IMR-90 (cell line): ENCODE measurements around the gene RTEL1. TPM values are rescaled to one million over a fixed set of nuclear protein-coding genes. Genes with fewer than 3 reads are reported as not detected.

ENCODE experiments used
- ATAC-seq: fragments of 200-7000 bp; cut with Tn5 transposase; 2 replicates; pipeline ENCODE4 v1.9.1; 2020; ENCODE audit warnings: low read depth, mild to moderate bottlenecking, moderate library complexity
- BruUV-seq: library from RNA; stranded (reverse); fragments of 400-500 nt; replicated peaks from 2 replicates; lab custom pipeline; 2021; lab: Mats Ljungman, UMichigan
- CTCF ChIA-PET: fragments of 300-600 bp; formaldehyde crosslinking; extraction: SDS; loops from one replicate; lab custom pipeline; 2021; ENCODE audit warnings: antibody characterized with exemption; lab: Yijun Ruan, JAX
- POLR2A ChIA-PET: fragments of 300-600 bp; sonication (Branson Sonifier 250); formaldehyde crosslinking; loops from one replicate; lab custom pipeline; 2022; ENCODE audit warnings: antibody characterized with exemption; ENCODE audit not compliant: unreplicated experiment; lab: Charles Lee
- DNase-seq: peaks from one replicate; pipeline ENCODE4 v3.0.0; 2013
- H2AFZ ChIP-seq: replicated peaks from 2 replicates; pipeline ENCODE3; 2013; ENCODE audit warnings: low read length, mild to moderate bottlenecking; ENCODE audit not compliant: poor library complexity
- H2AK5ac ChIP-seq: 2 replicates; pipeline ENCODE4 v1.6.1; 2013; ENCODE audit warnings: low read depth, low read length, inconsistent platforms
- H2AK9ac ChIP-seq: replicated peaks from 2 replicates; pipeline ENCODE3; 2013; ENCODE audit warnings: mild to moderate bottlenecking, low read depth, low read length, moderate library complexity; ENCODE audit not compliant: poor library complexity
- H2BK120ac ChIP-seq: 2 replicates; pipeline ENCODE4 v1.6.1; 2013; ENCODE audit warnings: low read depth, low read length, inconsistent platforms
- H2BK15ac ChIP-seq: 3 replicates; pipeline ENCODE4 v1.6.1; 2013; ENCODE audit warnings: low read depth, low read length, inconsistent platforms
- H2BK20ac ChIP-seq: 2 replicates; pipeline ENCODE4 v1.6.1; 2013; ENCODE audit warnings: low read depth, mild to moderate bottlenecking, inconsistent platforms, low read length, moderate library complexity
- H2BK5ac ChIP-seq: 2 replicates; pipeline ENCODE4 v1.6.1; 2013; ENCODE audit warnings: mild to moderate bottlenecking, low read depth, low read length, inconsistent platforms; ENCODE audit not compliant: poor library complexity, severe bottlenecking
- H3K14ac ChIP-seq: replicated peaks from 2 replicates; pipeline ENCODE4 v1.6.1; 2013; ENCODE audit warnings: low read depth, low read length, inconsistent platforms
- H3K18ac ChIP-seq: 2 replicates; pipeline ENCODE4 v1.6.1; 2013; ENCODE audit warnings: low read depth, low read length, control low read depth
- H3K23ac ChIP-seq: 2 replicates; pipeline ENCODE4 v1.6.1; 2013; ENCODE audit warnings: low read depth, low read length, inconsistent platforms
- H3K27ac ChIP-seq: 2 replicates; pipeline ENCODE4 v1.5.1; 2013; ENCODE audit warnings: mild to moderate bottlenecking, control low read depth, low read length; ENCODE audit not compliant: insufficient read depth
- H3K27me3 ChIP-seq: 2 replicates; pipeline ENCODE4 v1.6.1; 2013; ENCODE audit warnings: low read length; ENCODE audit not compliant: control insufficient read depth, insufficient read depth
- H3K36me3 ChIP-seq: 2 replicates; pipeline ENCODE4 v1.6.1; 2013; ENCODE audit warnings: low read length, mixed read lengths; ENCODE audit not compliant: control insufficient read depth, insufficient read depth
- H3K4ac ChIP-seq: 2 replicates; pipeline ENCODE4 v1.6.1; 2013; ENCODE audit warnings: low read depth, low read length, inconsistent platforms
- H3K4me1 ChIP-seq: 2 replicates; pipeline ENCODE4 v1.6.1; 2013; ENCODE audit warnings: low read length, mixed read lengths; ENCODE audit not compliant: control insufficient read depth, insufficient read depth
- H3K4me2 ChIP-seq: 2 replicates; pipeline ENCODE4 v1.6.1; 2013; ENCODE audit warnings: low read depth, mild to moderate bottlenecking, control low read depth, low read length, moderate library complexity
- H3K4me3 ChIP-seq: 2 replicates; pipeline ENCODE4 v1.5.1; 2013; ENCODE audit warnings: low read depth, mild to moderate bottlenecking, control low read depth, low read length, moderate library complexity; ENCODE audit not compliant: insufficient read depth
- H3K56ac ChIP-seq: 2 replicates; pipeline ENCODE4 v1.6.1; 2013; ENCODE audit warnings: low read length, inconsistent platforms; ENCODE audit not compliant: insufficient read depth; ENCODE audit errors: extremely low read depth
- H3K79me1 ChIP-seq, 2 experiments: 2 replicates each; pipeline ENCODE4 v1.6.1; 2013; ENCODE audit warnings: low read length in 2 of 2, inconsistent platforms in 1 of 2, low read depth in 1 of 2
- H3K9ac ChIP-seq: 2 replicates; pipeline ENCODE4 v1.6.1; 2013; ENCODE audit warnings: low read depth, low read length, control low read depth
- H3K9me1 ChIP-seq: 2 replicates; pipeline ENCODE4 v1.6.1; 2013; ENCODE audit warnings: low read length, inconsistent platforms; ENCODE audit not compliant: insufficient read depth
- H3K9me3 ChIP-seq: 2 replicates; pipeline ENCODE4 v1.6.1; 2013; ENCODE audit warnings: low read length; ENCODE audit not compliant: control insufficient read depth, insufficient read depth
- H4K20me1 ChIP-seq: 2 replicates; pipeline ENCODE4 v1.6.1; 2013; ENCODE audit warnings: low read length, inconsistent platforms; ENCODE audit not compliant: insufficient read depth
- H4K5ac ChIP-seq: 2 replicates; pipeline ENCODE4 v1.6.1; 2013; ENCODE audit warnings: mild to moderate bottlenecking, low read depth, low read length, control low read depth
- H4K8ac ChIP-seq, 2 experiments: 2 replicates each; pipeline ENCODE4 v1.6.1; 2013; ENCODE audit warnings: low read depth in 2 of 2, low read length in 2 of 2, control low read depth in 1 of 2, inconsistent platforms in 1 of 2
- H4K91ac ChIP-seq: 2 replicates; pipeline ENCODE4 v1.6.1; 2013; ENCODE audit warnings: low read depth, low read length, inconsistent platforms; ENCODE audit not compliant: insufficient read depth
- BHLHE40 ChIP-seq: fragments of 150-350 bp; IDR thresholded peaks from 2 replicates; pipeline ENCODE4 v1.6.1; 2016; ENCODE audit warnings: mild to moderate bottlenecking, low read depth, low read length
- CHD1 ChIP-seq: IDR thresholded peaks from 2 replicates; pipeline ENCODE4 v1.6.1; 2012; ENCODE audit warnings: low read depth, low read length, improper control_type of control experiment
- MAFK ChIP-seq: IDR thresholded peaks from 2 replicates; pipeline ENCODE4 v1.6.1; 2012; ENCODE audit warnings: low read depth, low read length, improper control_type of control experiment
- MAZ ChIP-seq: IDR thresholded peaks from 2 replicates; pipeline ENCODE4 v1.6.1; 2012; ENCODE audit warnings: low read depth, mild to moderate bottlenecking, low read length, improper control_type of control experiment, moderate library complexity, borderline replicate concordance
- MXI1 ChIP-seq: IDR thresholded peaks from 2 replicates; pipeline ENCODE4 v1.6.1; 2012; ENCODE audit warnings: low read depth, mild to moderate bottlenecking, low read length, moderate library complexity, borderline replicate concordance
- NFE2L2 ChIP-seq: fragments of 150-350 bp; IDR thresholded peaks from 2 replicates; pipeline ENCODE4 v1.6.1; 2016; ENCODE audit warnings: low read depth, mild to moderate bottlenecking, low read length
- POLR2A ChIP-seq: IDR thresholded peaks from 2 replicates; pipeline ENCODE4 v1.6.1; 2012; ENCODE audit warnings: mild to moderate bottlenecking, low read depth, low read length
- RAD21 ChIP-seq: IDR thresholded peaks from 2 replicates; pipeline ENCODE4 v1.6.1; 2012; ENCODE audit warnings: low read length, improper control_type of control experiment
- RCOR1 ChIP-seq: IDR thresholded peaks from 2 replicates; pipeline ENCODE4 v1.6.1; 2012; ENCODE audit warnings: mild to moderate bottlenecking, low read length, improper control_type of control experiment; ENCODE audit not compliant: insufficient replicate concordance
- RFX5 ChIP-seq: IDR thresholded peaks from 2 replicates; pipeline ENCODE4 v1.8.0; 2012; ENCODE audit warnings: low read depth, mild to moderate bottlenecking, low read length, moderate library complexity
- SMC3 ChIP-seq: fragments of 150-350 bp; IDR thresholded peaks from 2 replicates; pipeline ENCODE4 v1.6.1; 2016; ENCODE audit warnings: low read depth, mild to moderate bottlenecking, antibody characterized with exemption, low read length, moderate library complexity
- WGBS, 2 experiments: methylation state at CpG; one replicate each; pipeline versions ENCODE4 v1.1.5 to v1.1.7; 2013; ENCODE audit warnings: missing lambda C conversion rate in 2 of 2; ENCODE audit not compliant: insufficient read length in 1 of 2; ENCODE audit errors: extremely low coverage in 2 of 2; 5-methylcytosine and 5-hydroxymethylcytosine counted together
- dilution Hi-C: fragments of 300-500 bp; cut with HindIII; formaldehyde crosslinking; loops from one replicate; pipeline ENCODE4 v1.14.3; 2018; ENCODE audit warnings: low sequenced_read_pairs; ENCODE audit not compliant: unreplicated experiment
- in situ Hi-C: fragments of 300-500 bp; cut with MboI; formaldehyde crosslinking; loops from 3 replicates; pipeline ENCODE4 v1.14.3; 2019; ENCODE audit warnings: low sequenced_read_pairs, inconsistent platforms, mixed read lengths
- intact Hi-C: fragments of 100-400 bp; cut with micrococcal nuclease; formaldehyde crosslinking; loops from 2 replicates; pipeline ENCODE4 v1.10.0; 2022
- polyA plus RNA-seq, 3 experiments: library from polyadenylated mRNA; depleted of rRNA; stranded (reverse); fragments of >200 nt; gene quantifications; 2 replicates each; pipeline ENCODE4 v1.2.3, GENCODE V29; 2012; ENCODE audit warnings: low replicate concordance in 1 of 3
- total RNA-seq: library from RNA; depleted of rRNA; stranded (reverse); fragments of >200 nt; gene quantifications from 2 replicates; pipeline ENCODE4 v1.2.3, GENCODE V29; 2012
- TF ChIP-seq, protein P1 (sequence below): fragments of 150-350 bp; IDR thresholded peaks from 2 replicates; pipeline ENCODE4 v1.6.1; 2017; ENCODE audit warnings: mild to moderate bottlenecking, antibody characterized with exemption, low read length, low read depth
- TF ChIP-seq, protein P2 (sequence below): fragments of 150-350 bp; IDR thresholded peaks from 2 replicates; pipeline ENCODE4 v1.6.1; 2016; ENCODE audit warnings: low read depth, mild to moderate bottlenecking, low read length, moderate library complexity, borderline replicate concordance
- TF ChIP-seq, protein P3 (sequence below): conservative IDR thresholded peaks from 2 replicates; pipeline ENCODE4 v1.5.1; 2012; ENCODE audit warnings: mild to moderate bottlenecking, low read depth, low read length, improper control_type of control experiment

Gene RTEL1
- total and polyA plus RNA-seq, 2 of the 4 experiments (the other 2 are of a cell fraction): 14.7 to 18.8 TPM

DNA sequence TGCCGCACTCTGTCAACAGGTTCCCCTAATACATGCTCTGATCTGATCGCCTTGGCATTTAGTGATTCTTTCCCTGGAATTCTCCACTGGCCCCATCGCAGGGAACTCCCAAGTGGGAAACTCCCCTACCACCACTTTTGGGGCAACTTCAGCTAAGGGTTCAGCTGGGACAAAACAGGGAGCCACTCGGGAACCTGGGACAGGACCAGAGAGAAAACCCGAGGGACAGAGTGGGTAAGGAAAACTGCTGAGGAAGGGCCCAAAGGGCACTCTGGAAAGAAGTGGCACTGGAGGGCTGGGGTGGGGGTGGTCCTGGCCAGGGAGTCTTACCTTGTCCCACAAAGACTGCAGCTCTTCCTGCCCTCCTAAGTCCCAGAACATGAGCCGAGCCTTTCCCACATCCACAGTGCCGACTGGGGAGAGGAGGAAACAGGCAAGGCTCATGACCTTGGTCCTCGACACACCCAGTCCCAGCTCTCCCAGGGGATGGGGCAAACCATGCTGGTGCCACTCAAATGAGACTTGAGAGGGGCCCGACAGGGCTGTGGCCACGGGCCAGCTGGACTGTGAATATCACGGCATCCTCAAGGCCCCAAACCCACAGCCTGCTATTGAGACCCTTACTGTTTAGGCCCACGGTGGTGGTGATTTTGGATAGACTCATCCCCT is 48.0 kb downstream of the RTEL1 start:
- Histone ChIP-seq H3K4ac (peak overlapping the region; percentile 94), H2BK5ac (peak overlapping the region; percentile 77), H2BK20ac (no peak overlapping the region), H3K36me3 (peaks cover 39% of the 10 kb centered on the region), H4K20me1 (no peaks in the 10 kb centered on the region; the same call in 1 of the 2 replicates), H3K4me3 (peak overlapping the region; percentile 84; the same call in 1 of the 2 replicates), H3K9ac (peak overlapping the region; percentile 79; the same call in 1 of the 2 replicates), H2BK15ac (no peak overlapping the region), H2AFZ (peak overlapping the region; percentile 98), H3K4me2 (peak overlapping the region; percentile 92), H4K8ac (peak overlapping the region; percentile 69 to 93; a peak in 3 of 4 replicates), H3K27me3 (no peaks in the 10 kb centered on the region), H3K9me3 (no peaks in the 10 kb centered on the region), H3K14ac (0 out of 2 replicates have a peak overlapping the region, but pooled peaks have one; percentile 92), H3K56ac (no peak overlapping the region), H3K9me1 (no peaks in the 10 kb centered on the region), H2AK9ac (peak overlapping the region; percentile 98), H4K91ac (0 out of 2 replicates have a peak overlapping the region, but pooled peaks have one; percentile 60), H3K79me1 (peaks cover 18 to 76% of the 10 kb centered on the region in 2 experiments), H3K4me1 (peaks cover 10% of the 10 kb centered on the region), H2AK5ac (peak overlapping the region; percentile 98), H4K5ac (no peak overlapping the region; the same call in 1 of the 2 replicates), H3K23ac (0 out of 2 replicates have a peak overlapping the region, but pooled peaks have one; percentile 81), H2BK120ac (no peak overlapping the region), H3K18ac (no peak overlapping the region), H3K27ac (peak overlapping the region; percentile 82; the same call in 1 of the 2 replicates)
- ChIA-PET CTCF (no interaction called here), POLR2A (no interaction called here)
- ATAC-seq: no peak
- BruUV-seq: no TSS peak
- no peak for DNase-seq
- dilution Hi-C loops: no loop called here
- 80% methylated on average over 1 of the region's 12 CpGs; no CpG with 5 or more reads in 1 of the 2 experiments for WGBS, 2 experiments
- in situ Hi-C loops: loop anchor here (10.0 kb wide), 1 partner anchor 159 kb away; the partner anchor contains the start of genes ABHD16B and TPD52L2
- intact Hi-C loops: loop anchor here (2.0 kb wide), 1 partner anchor 159 kb away; the partner anchor contains the start of gene TPD52L2
- TF ChIP-seq, protein P1, sequence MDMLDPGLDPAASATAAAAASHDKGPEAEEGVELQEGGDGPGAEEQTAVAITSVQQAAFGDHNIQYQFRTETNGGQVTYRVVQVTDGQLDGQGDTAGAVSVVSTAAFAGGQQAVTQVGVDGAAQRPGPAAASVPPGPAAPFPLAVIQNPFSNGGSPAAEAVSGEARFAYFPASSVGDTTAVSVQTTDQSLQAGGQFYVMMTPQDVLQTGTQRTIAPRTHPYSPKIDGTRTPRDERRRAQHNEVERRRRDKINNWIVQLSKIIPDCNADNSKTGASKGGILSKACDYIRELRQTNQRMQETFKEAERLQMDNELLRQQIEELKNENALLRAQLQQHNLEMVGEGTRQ: no peak
- TF ChIP-seq, protein P2, sequence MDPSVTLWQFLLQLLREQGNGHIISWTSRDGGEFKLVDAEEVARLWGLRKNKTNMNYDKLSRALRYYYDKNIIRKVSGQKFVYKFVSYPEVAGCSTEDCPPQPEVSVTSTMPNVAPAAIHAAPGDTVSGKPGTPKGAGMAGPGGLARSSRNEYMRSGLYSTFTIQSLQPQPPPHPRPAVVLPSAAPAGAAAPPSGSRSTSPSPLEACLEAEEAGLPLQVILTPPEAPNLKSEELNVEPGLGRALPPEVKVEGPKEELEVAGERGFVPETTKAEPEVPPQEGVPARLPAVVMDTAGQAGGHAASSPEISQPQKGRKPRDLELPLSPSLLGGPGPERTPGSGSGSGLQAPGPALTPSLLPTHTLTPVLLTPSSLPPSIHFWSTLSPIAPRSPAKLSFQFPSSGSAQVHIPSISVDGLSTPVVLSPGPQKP: no peak
- TF ChIP-seq, protein P3, sequence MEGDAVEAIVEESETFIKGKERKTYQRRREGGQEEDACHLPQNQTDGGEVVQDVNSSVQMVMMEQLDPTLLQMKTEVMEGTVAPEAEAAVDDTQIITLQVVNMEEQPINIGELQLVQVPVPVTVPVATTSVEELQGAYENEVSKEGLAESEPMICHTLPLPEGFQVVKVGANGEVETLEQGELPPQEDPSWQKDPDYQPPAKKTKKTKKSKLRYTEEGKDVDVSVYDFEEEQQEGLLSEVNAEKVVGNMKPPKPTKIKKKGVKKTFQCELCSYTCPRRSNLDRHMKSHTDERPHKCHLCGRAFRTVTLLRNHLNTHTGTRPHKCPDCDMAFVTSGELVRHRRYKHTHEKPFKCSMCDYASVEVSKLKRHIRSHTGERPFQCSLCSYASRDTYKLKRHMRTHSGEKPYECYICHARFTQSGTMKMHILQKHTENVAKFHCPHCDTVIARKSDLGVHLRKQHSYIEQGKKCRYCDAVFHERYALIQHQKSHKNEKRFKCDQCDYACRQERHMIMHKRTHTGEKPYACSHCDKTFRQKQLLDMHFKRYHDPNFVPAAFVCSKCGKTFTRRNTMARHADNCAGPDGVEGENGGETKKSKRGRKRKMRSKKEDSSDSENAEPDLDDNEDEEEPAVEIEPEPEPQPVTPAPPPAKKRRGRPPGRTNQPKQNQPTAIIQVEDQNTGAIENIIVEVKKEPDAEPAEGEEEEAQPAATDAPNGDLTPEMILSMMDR: no peak
- TF ChIP-seq RFX5: no peak
- TF ChIP-seq BHLHE40: no peak
- no peak for TF ChIP-seq POLR2A
- no peak for TF ChIP-seq RCOR1
- TF ChIP-seq MXI1: no peak
- TF ChIP-seq MAFK: no peak
- no peak for TF ChIP-seq RAD21
- TF ChIP-seq NFE2L2: no peak
- no peak for TF ChIP-seq CHD1
- TF ChIP-seq MAZ: no peak
- TF ChIP-seq SMC3: no peak
